KMS-11 (cell line): ENCODE data around the gene CHERP.

ENCODE experiments used
- H2AFZ ChIP-seq: fragments of 200-600 bp; sonication (generic); 2 replicates; pipeline ENCODE4 v1.6.1; 2016; ENCODE audit warnings: antibody characterized with exemption, mixed run types, low read depth
- H3K27ac ChIP-seq: fragments of 200-600 bp; sonication (generic); 2 replicates; pipeline ENCODE4 v1.6.1; 2016; ENCODE audit warnings: mild to moderate bottlenecking, mixed run types
- H3K27me3 ChIP-seq: fragments of 200-600 bp; sonication (generic); 2 replicates; pipeline ENCODE4 v1.6.1; 2017; ENCODE audit warnings: mild to moderate bottlenecking, low read depth, mixed run types, moderate library complexity; ENCODE audit not compliant: insufficient read depth
- H3K36me3 ChIP-seq: fragments of 200-600 bp; sonication (generic); 2 replicates; pipeline ENCODE4 v1.6.1; 2017; ENCODE audit warnings: mild to moderate bottlenecking, mixed run types; ENCODE audit not compliant: insufficient read depth
- H3K4me1 ChIP-seq: fragments of 200-600 bp; sonication (generic); 2 replicates; pipeline ENCODE4 v1.6.1; 2016; ENCODE audit warnings: mild to moderate bottlenecking, low read depth, mixed run types; ENCODE audit not compliant: poor library complexity, severe bottlenecking
- H3K4me2 ChIP-seq: fragments of 200-600 bp; sonication (generic); 2 replicates; pipeline ENCODE4 v1.7.0; 2016; ENCODE audit warnings: mild to moderate bottlenecking, mixed run types
- H3K4me3 ChIP-seq: fragments of 200-600 bp; sonication (generic); IDR thresholded peaks from 2 replicates; pipeline ENCODE4 v1.6.1; 2017; ENCODE audit warnings: low read depth, low read length, mixed read lengths; ENCODE audit not compliant: insufficient read depth
- H3K79me2 ChIP-seq: fragments of 200-600 bp; sonication (generic); 2 replicates; pipeline ENCODE4 v1.6.1; 2016; ENCODE audit warnings: low read depth, mixed run types; ENCODE audit not compliant: insufficient read depth
- H3K9ac ChIP-seq: fragments of 200-600 bp; sonication (generic); 2 replicates; pipeline ENCODE4 v1.6.1; 2016; ENCODE audit warnings: mild to moderate bottlenecking, mixed run types
- H4K20me1 ChIP-seq: fragments of 200-600 bp; sonication (generic); 2 replicates; pipeline ENCODE4 v1.6.1; 2016; ENCODE audit warnings: mild to moderate bottlenecking, mixed run types; ENCODE audit not compliant: insufficient read depth
- TF ChIP-seq, protein P1 (sequence below): fragments of 200-600 bp; sonication (generic); conservative IDR thresholded peaks from 2 replicates; pipeline ENCODE4 v1.6.1; 2017; ENCODE audit warnings: low read depth, mild to moderate bottlenecking, antibody characterized with exemption, low read length, moderate library complexity, mixed read lengths

The CHERP gene

DNA sequence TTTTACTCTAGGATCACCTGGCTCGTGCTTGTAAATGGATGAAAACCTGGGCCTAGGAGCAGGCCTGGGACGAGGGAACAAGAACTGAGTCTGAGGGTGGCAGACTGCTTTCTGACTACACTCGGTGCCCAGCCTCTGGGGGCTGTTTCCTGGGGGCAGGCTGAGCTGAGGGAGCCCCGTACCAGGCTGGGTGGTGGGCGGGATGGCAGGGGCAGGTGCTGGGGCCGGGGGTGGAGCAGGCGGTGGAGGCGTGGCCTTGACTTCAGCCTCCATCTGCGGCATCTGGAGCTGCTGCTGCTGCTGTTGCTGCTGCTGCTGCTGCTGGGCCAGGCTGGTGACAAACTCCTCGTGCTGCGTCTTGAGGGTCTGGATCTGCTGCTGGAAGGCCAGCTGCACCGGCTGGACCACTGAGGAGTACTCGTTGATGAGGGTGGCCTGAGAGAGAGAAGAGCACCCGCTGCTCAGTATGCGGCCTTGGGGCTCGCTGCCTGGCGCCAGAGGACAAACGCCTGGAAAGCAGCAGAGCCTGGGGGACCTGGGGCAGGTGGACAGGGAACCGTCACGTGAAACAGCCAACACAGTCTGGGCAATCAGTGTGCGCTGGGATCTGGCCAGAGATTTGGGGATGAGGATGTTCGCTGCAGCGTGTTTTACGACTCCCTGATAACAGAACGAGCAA is 12.6 kb downstream of the CHERP start:
- Histone ChIP-seq H3K4me1 (no peaks in the 10 kb centered on the region), H4K20me1 (no peaks in the 10 kb centered on the region), H3K79me2 (no peaks in the 10 kb centered on the region), H3K27me3 (no peaks in the 10 kb centered on the region), H3K4me3 (no peak overlapping the region), H3K27ac (no peak overlapping the region), H3K36me3 (peaks cover 12% of the 10 kb centered on the region; the same call in 1 of the 2 replicates), H3K4me2 (no peak overlapping the region), H3K9ac (no peak overlapping the region), H2AFZ (no peak overlapping the region)
- TF ChIP-seq, protein P1, sequence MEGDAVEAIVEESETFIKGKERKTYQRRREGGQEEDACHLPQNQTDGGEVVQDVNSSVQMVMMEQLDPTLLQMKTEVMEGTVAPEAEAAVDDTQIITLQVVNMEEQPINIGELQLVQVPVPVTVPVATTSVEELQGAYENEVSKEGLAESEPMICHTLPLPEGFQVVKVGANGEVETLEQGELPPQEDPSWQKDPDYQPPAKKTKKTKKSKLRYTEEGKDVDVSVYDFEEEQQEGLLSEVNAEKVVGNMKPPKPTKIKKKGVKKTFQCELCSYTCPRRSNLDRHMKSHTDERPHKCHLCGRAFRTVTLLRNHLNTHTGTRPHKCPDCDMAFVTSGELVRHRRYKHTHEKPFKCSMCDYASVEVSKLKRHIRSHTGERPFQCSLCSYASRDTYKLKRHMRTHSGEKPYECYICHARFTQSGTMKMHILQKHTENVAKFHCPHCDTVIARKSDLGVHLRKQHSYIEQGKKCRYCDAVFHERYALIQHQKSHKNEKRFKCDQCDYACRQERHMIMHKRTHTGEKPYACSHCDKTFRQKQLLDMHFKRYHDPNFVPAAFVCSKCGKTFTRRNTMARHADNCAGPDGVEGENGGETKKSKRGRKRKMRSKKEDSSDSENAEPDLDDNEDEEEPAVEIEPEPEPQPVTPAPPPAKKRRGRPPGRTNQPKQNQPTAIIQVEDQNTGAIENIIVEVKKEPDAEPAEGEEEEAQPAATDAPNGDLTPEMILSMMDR, result no peak

DNA sequence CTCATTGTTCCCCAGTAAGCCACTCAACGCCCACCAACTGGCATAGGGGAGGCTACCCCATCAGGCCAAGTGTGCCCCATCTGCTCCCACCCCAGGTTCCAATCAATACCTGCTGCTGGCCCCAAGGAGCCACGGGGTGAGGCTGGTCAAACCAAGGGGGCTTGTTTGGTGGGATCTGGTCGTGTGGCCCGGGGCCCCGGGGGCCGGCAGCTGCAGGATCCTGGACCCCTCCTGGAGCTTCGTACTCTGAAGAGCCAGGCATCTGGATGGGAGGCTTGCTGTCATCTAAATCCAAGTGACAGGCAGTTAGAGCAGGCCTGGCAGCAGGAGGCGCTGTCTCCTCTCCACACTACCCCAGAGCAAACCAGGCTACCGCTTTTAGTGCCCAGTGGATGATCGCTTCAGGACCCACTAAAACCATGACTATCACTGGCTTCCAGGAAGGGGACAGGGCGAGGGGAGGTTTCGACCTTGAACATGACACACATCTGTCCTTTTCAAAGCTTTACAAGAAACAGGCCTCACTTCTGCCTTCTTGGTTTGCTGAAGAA is 14.2 kb downstream of the CHERP start:
- Histone ChIP-seq H3K36me3 (peaks cover 7% of the 10 kb centered on the region; the same call in 1 of the 2 replicates), H3K4me1 (no peaks in the 10 kb centered on the region), H3K27ac (no peak overlapping the region)

DNA sequence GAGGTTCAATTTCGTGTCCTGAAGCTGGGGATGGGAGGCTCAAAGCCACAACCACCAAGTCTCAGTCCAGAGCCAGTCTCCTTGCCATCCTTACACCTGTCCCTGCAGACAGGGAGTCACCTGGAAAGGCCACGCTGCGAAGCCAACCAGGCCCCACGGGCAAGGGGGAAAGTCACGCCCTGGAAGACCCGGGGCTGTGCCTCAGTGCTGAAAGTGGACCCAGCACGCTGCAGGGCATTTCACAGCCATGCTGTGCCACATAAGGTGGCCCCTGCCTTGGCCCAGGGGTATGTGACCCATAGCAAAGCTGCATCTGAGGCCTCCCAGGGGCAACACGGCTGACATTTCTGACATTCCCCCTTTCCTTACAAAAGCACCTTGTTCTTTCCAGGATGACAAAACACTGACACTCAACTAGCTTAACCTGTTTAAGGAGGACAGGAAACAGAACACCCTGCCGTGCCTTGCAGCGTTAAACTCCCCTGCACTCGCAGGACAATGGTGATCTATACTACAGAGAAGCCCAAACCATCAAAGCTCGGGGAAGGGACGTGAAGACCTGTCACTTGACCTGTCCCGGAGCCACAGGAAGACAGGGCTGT is 14.8 kb downstream of the CHERP start:
- H3K27me3 ChIP-seq, result no peaks in the 10 kb centered on the region
- H3K4me3 ChIP-seq, result no peak overlapping the region
- no peak overlapping the region for H3K27ac ChIP-seq
- no peak overlapping the region for H2AFZ ChIP-seq
- H3K36me3 ChIP-seq, result peaks cover 7% of the 10 kb centered on the region; the same call in 1 of the 2 replicates
- H3K4me2 ChIP-seq, result no peak overlapping the region
- H3K4me1 ChIP-seq, result no peaks in the 10 kb centered on the region
- no peaks in the 10 kb centered on the region for H3K79me2 ChIP-seq
- H4K20me1 ChIP-seq, result no peaks in the 10 kb centered on the region
- no peak overlapping the region for H3K9ac ChIP-seq
- TF ChIP-seq, protein P1, result no peak

More for the DNA sequence above, 14.2 kb downstream of the CHERP start:
- H3K9ac ChIP-seq, result no peak overlapping the region
- H3K4me3 ChIP-seq, result no peak overlapping the region
- H3K4me2 ChIP-seq, result no peak overlapping the region
- H3K27me3 ChIP-seq, result no peaks in the 10 kb centered on the region
- no peaks in the 10 kb centered on the region for H4K20me1 ChIP-seq
- TF ChIP-seq, protein P1, result peak; percentile 51
- no peak overlapping the region for H2AFZ ChIP-seq
- no peaks in the 10 kb centered on the region for H3K79me2 ChIP-seq

DNA sequence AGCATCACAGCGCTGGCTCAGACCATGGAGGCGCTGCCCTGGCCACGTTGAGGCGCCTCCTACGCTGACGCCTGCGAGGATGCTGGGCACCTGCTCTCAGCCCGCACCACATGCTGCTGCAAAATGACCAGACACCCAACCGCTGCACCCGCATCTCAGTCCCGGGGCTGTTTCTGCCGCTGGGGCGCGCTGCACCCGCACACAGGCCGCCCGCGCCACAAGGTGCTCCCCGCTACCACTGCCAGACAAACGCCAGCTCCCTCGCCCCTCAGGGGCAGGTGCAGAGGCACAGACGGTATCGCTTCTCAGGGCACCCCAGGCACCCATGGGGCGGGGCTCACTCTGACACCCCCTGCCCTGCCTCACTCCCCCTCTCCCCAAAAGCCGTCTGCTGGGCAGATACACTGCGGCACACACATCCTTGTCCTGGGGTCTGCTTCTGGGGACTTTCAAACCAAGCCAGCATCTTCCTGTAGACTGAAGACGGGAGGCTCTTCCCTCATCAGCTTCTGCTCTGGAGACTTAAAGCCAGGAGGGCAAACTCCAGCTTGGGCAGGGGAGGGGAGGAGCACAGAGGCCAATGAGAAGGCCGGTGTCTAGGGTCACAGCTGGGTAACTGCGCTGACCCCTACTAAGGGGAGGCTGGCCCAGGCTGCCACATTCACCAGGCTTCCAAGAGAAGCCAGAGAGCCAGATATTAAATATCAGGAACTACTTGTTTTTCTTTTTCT is 16.3 kb downstream of the CHERP start:
- no peak overlapping the region for H2AFZ ChIP-seq
- H3K4me1 ChIP-seq, result no peaks in the 10 kb centered on the region
- H3K27ac ChIP-seq, result no peak overlapping the region
- peaks cover 7% of the 10 kb centered on the region; the same call in 1 of the 2 replicates for H3K36me3 ChIP-seq
- no peaks in the 10 kb centered on the region for H3K79me2 ChIP-seq
- no peak overlapping the region for H3K9ac ChIP-seq
- TF ChIP-seq, protein P1, result no peak
- H4K20me1 ChIP-seq, result no peaks in the 10 kb centered on the region
- H3K4me3 ChIP-seq, result no peak overlapping the region
- H3K4me2 ChIP-seq, result no peak overlapping the region
- no peaks in the 10 kb centered on the region for H3K27me3 ChIP-seq
